ENCODE results near the gene DRGX. TPM values are rescaled to one million over a fixed set of nuclear protein-coding genes. Genes with fewer than 3 reads are reported as not detected.

Gene DRGX
- total and polyA plus RNA-seq, 2 donors (not counting 3 experiments of a cell fraction or from before 2014, with no cell fraction given) = not detected

GRCh38 chr10:49350138-49350537, 45.8 kb downstream of the DRGX start:
- Histone ChIP-seq H2AFZ (ENCODE audit: low read depth, low read length) (no peak overlapping the region), H3K79me2 (ENCODE audit: control insufficient read depth, insufficient read depth, low read length) (no peaks in the 10 kb centered on the region), H3K27ac (ENCODE audit: insufficient read depth, low read depth, low read length) (no peak overlapping the region), H3K27me3 (ENCODE audit: control insufficient read depth in 2 of 2, insufficient read depth in 2 of 2, low read length in 2 of 2) (no peaks in the 10 kb centered on the region), H3K9me1 (replicated peaks; ENCODE audit: control insufficient read depth, extremely low read depth, insufficient read depth, low read length) (no peaks in the 10 kb centered on the region), H3K4me3 (replicated peaks in 1 of 3; ENCODE audit: insufficient read depth in 1 of 3, low read depth in 1 of 3, low read length in 3 of 3) (no peak overlapping the region), H3K9me3 (replicated peaks; ENCODE audit: control insufficient read depth, insufficient read depth, low read length) (no peaks in the 10 kb centered on the region), H3K36me3 (ENCODE audit: control insufficient read depth in 2 of 2, extremely low read depth in 1 of 2, insufficient read depth in 2 of 2, low read length in 2 of 2) (no peaks in the 10 kb centered on the region), H4K20me1 (replicated peaks; ENCODE audit: control insufficient read depth, extremely low read depth, insufficient read depth, low read length) (no peaks in the 10 kb centered on the region), H3K9ac (replicated peaks; ENCODE audit: extremely low read depth, insufficient read depth, low read length) (no peak overlapping the region), H3K4me2 (ENCODE audit: insufficient read depth, low read length) (no peak overlapping the region), H3K4me1 (ENCODE audit: control insufficient read depth, extremely low read depth, insufficient read depth, low read length) (no peaks in the 10 kb centered on the region)
- ChIA-PET CTCF (no interaction called here), POLR2A (no interaction called here)
- no peak for TF ChIP-seq GATA2 (IDR thresholded peaks at IDR 0.05; ENCODE audit: insufficient read depth, insufficient read length, low read depth, low read length)
- TF ChIP-seq FOS (IDR thresholded peaks at IDR 0.05; ENCODE audit: borderline replicate concordance, insufficient read depth, low read length) = no peak
- no peak for TF ChIP-seq EZH2 (IDR thresholded peaks at IDR 0.05; ENCODE audit: borderline replicate concordance, low read depth, low read length, severe bottlenecking)
- no peak for TF ChIP-seq JUN (IDR thresholded peaks at IDR 0.05; ENCODE audit: borderline replicate concordance, insufficient read depth, insufficient read length, low read depth)
- TF ChIP-seq MYC (IDR thresholded peaks at IDR 0.05; ENCODE audit: low read depth, low read length) = no peak
- TF ChIP-seq, protein P1, sequence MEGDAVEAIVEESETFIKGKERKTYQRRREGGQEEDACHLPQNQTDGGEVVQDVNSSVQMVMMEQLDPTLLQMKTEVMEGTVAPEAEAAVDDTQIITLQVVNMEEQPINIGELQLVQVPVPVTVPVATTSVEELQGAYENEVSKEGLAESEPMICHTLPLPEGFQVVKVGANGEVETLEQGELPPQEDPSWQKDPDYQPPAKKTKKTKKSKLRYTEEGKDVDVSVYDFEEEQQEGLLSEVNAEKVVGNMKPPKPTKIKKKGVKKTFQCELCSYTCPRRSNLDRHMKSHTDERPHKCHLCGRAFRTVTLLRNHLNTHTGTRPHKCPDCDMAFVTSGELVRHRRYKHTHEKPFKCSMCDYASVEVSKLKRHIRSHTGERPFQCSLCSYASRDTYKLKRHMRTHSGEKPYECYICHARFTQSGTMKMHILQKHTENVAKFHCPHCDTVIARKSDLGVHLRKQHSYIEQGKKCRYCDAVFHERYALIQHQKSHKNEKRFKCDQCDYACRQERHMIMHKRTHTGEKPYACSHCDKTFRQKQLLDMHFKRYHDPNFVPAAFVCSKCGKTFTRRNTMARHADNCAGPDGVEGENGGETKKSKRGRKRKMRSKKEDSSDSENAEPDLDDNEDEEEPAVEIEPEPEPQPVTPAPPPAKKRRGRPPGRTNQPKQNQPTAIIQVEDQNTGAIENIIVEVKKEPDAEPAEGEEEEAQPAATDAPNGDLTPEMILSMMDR (IDR thresholded peaks at IDR 0.05; ENCODE audit: extremely low read depth in 1 of 2, insufficient read depth in 1 of 2, low read depth in 1 of 2, low read length in 2 of 2) = no peak
- no peak for TF ChIP-seq POLR2AphosphoS5 (IDR thresholded peaks at IDR 0.05; ENCODE audit: insufficient read depth, low read depth, low read length)
- no peak for TF ChIP-seq POLR2A (IDR thresholded peaks at IDR 0.05; ENCODE audit: low read depth, low read length)
- TF ChIP-seq, protein P2, sequence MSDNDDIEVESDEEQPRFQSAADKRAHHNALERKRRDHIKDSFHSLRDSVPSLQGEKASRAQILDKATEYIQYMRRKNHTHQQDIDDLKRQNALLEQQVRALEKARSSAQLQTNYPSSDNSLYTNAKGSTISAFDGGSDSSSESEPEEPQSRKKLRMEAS (IDR thresholded peaks at IDR 0.05; ENCODE audit: insufficient read depth, insufficient read length) = no peak
- FAIRE-seq (no peak), DNase-seq (ENCODE audit: low read depth, low spot score) (no peak)
- intact Hi-C loops (cut with micrococcal nuclease) = no loop called here
- dilution Hi-C loops (cut with MboI; ENCODE audit: extremely low pct_ligation_motif_present, low sequenced_read_pairs) = no loop called here
- BruUV-seq (replicated peaks) = no TSS peak

Measured in endothelial cell of umbilical vein (primary cell).